GM21515 (cell line): Measurements from ENCODE around the gene DLX2.

ENCODE experiments used
- ATAC-seq: cut with Tn5 transposase; IDR thresholded peaks from one replicate; pipeline ENCODE4 v1.9.1; 2021; ENCODE audit not compliant: unreplicated experiment

The DLX2 gene

DNA sequence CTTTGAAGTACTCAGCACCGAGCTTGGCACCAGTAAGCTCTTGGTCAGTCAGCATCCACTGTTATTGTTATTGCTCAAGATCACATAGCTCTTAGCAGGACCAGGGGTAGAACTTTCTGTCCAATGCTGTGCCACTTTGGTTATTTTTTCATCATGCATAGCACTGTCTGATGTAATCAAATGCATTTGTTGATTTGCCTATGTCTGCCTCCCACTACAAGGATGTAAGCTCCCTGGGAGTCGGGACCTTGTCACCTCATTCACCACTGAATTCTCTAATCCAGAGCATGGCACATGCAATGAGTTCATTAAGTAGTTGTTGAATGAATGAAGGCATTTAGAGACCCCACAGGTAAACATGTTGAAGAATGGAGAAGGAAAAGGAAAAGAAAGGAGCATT, 46.4 kb downstream of the DLX2 start:
- ATAC-seq, result no peak

DNA sequence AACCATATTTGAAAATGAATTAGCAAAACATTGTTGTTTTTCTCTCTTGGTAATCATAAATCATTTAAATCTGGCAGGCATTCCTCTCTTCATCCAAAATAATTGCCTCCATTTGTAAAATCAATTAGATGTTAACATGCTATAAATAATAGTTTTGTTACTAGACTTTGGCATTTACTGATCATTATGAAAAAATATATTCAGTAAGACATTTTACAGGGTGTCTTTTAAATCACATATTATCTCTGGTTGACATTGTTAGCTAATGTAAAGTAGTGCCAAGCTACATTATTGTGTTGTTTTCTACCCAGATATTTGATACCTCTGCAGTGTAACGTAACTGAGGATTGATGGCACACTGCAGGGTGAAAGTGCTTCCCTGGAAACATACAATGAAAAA, 49.2 kb downstream of the DLX2 start:
- ATAC-seq, result no peak

DNA sequence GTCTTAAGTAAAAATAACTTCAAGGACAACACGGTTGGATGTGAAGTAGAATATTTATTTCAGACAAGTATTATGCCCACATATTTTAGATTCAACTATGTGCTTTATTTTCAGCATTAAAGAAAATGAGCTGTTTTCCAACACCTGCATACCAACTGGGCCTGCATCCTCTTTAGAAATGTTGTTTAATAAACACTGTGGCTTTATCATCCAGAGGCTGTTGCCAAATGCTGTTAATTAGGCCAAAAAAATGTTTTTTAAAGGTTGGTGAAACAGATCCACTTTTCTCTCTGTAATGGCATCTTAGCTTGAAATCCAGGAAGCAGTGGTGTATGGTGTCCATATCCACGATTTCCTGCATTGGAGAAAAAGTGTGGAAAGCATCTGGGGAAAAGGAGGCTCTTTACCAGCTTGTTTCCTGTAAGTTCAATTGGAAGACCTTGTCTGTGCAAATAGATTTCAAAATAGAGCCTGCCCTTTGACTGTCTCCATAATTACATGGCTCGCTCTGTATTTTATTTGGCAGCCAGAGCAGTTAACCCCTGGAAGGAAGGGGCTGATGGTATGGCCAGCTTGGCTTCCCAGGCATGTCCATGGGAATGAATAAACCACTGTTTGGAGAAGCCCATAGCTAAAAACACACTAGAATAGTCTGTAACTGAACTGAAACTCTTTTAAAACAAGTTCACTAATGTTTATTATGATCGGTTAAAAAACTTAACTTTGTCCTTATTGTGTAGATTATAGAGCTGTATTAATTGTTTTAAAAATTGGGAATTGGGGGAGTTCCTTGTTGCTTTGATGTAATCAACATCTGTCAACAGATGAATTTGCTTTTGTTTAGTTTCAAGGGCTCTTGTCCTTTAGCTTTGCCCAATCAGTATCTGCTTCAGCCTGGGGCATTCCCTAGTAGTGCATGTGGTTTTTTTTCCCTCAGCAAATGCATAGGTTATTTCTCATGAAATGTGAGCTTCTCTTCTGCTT, 50.4 kb downstream of the DLX2 start:
- no peak for ATAC-seq

DNA sequence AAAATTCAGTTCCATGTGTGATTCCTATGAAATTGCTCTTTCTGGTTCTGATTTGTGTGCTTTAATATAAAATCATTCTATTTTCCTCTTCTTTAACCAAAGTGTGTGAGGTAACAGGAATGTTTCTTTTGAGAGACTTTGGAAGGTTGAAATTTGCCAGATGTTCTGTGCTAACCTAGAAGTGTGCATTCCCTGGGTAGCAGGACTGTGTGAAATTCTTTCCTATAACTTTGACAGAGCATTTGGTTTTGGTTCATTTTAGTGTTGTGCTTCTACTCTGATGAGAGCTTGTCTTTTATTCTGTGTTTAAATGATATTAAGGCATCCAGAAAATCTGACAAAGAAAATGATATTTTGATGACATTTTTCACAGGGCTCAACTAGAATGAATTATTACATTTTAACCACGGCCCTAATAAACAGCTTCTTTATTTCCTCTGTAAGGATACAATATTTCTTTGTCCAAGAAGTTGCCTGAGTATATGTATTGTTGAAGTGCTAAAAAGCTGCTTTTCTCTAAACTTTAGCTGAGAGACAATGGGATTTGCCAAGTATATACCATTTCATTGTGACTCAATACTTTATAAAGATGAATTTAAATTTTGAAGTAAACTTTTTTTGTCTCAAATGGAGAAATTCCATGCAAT, 52.1 kb downstream of the DLX2 start:
- no peak for ATAC-seq

DNA sequence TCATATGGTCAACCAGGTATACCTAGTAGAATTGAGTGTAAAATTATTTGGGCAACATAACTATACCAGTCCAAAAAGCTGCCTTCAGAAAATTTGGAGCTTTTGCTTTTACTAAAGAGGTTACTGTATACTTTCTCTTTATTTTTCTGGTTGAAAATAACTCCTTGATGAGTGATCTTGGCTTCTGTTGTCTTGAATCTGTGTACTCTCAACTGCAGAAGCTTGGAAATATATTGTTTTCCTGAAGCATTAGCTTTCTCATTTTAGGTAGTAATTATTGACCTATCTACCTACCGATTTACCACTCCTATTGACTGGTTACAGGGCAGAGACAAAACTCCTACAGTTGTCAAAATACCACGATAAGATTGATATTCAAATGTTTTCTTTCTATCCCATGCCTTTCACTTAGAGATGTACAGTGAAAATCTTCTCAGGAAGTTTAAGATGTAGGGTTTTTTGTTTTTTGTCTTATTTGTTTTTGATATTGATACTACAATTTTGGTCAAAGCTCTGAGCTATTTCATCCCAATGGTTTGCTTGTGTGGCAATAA, 53.1 kb downstream of the DLX2 start:
- no peak for ATAC-seq
